ENCODE results near the gene OR2T8. TPM values are rescaled to one million over a fixed set of nuclear protein-coding genes. Genes with fewer than 3 reads are reported as not detected.

The OR2T8 gene
- total and polyA plus RNA-seq, 3 donors from 2014 or later: 0.44 to 0.55 TPM; not detected in 1

GRCh38 chr1:247908766-247909165 is 11.3 kb upstream of the OR2T8 start:
- WGBS, 2 donors: 78 to 82% methylated on average over 5 of the region's 5 CpGs

GRCh38 chr1:247913786-247914185 is 6.3 kb upstream of the OR2T8 start:
- no peak overlapping the region for H3K27ac ChIP-seq
- no peak for DNase-seq
- no peaks in the 10 kb centered on the region for H3K27me3 ChIP-seq
- H3K4me1 ChIP-seq: no peaks in the 10 kb centered on the region
- 76 to 87% methylated on average over 2 of the region's 2 CpGs for WGBS, 2 donors
- TF ChIP-seq POLR2A (IDR thresholded peaks at IDR 0.05): no peak
- intact Hi-C loops (cut with DNase I; ENCODE audit: low total_unique reads): no loop called here
- H3K9me3 ChIP-seq: no peaks in the 10 kb centered on the region
- H3K4me3 ChIP-seq: no peak overlapping the region
- H3K36me3 ChIP-seq (ENCODE audit: low read depth, missing control alignments): no peaks in the 10 kb centered on the region

More at GRCh38 chr1:247908766-247909165, 11.3 kb upstream of the OR2T8 start:
- Histone ChIP-seq H3K27me3 (no peaks in the 10 kb centered on the region), H3K27ac (no peak overlapping the region), H3K9me3 (no peaks in the 10 kb centered on the region), H3K4me1 (no peaks in the 10 kb centered on the region), H3K36me3 (ENCODE audit: low read depth, missing control alignments) (no peaks in the 10 kb centered on the region), H3K4me3 (no peak overlapping the region)
- intact Hi-C loops (cut with DNase I; ENCODE audit: low total_unique reads): no loop called here
- DNase-seq: no peak
- no peak for TF ChIP-seq POLR2A (IDR thresholded peaks at IDR 0.05)
- no peak for TF ChIP-seq CTCF (IDR thresholded peaks at IDR 0.05)

- H3K4me3 ChIP-seq: no peak overlapping the region
- WGBS, 2 donors: 50 to 52% methylated on average over 4 of the region's 4 CpGs
- H3K4me1 ChIP-seq: no peaks in the 10 kb centered on the region
- H3K27ac ChIP-seq: no peak overlapping the region
- intact Hi-C loops (cut with DNase I; ENCODE audit: low total_unique reads): no loop called here
- TF ChIP-seq CTCF (IDR thresholded peaks at IDR 0.05) (no peak), POLR2A (IDR thresholded peaks at IDR 0.05) (no peak)
- DNase-seq: no peak
- H3K36me3 ChIP-seq (ENCODE audit: low read depth, missing control alignments): no peaks in the 10 kb centered on the region
- no peaks in the 10 kb centered on the region for H3K9me3 ChIP-seq
- no peaks in the 10 kb centered on the region for H3K27me3 ChIP-seq
These were observed 5.0 kb upstream of the OR2T8 start for GRCh38 chr1:247914941-247915662.

GRCh38 chr1:247923941-247924340 is 3.9 kb downstream of the OR2T8 start:
- DNase-seq: no peak
- Histone ChIP-seq H3K4me3 (no peak overlapping the region), H3K27me3 (no peaks in the 10 kb centered on the region), H3K27ac (no peak overlapping the region), H3K9me3 (no peaks in the 10 kb centered on the region), H3K36me3 (ENCODE audit: low read depth, missing control alignments) (no peaks in the 10 kb centered on the region), H3K4me1 (no peaks in the 10 kb centered on the region)
- 75% methylated on average over 3 of the region's 3 CpGs for WGBS, 2 donors
- intact Hi-C loops (cut with DNase I; ENCODE audit: low total_unique reads): no loop called here
- TF ChIP-seq CTCF (IDR thresholded peaks at IDR 0.05) (no peak), POLR2A (IDR thresholded peaks at IDR 0.05) (no peak)

GRCh38 chr1:247924868-247925267 is 4.8 kb downstream of the OR2T8 start, which contains the start of gene OR2AJ1:
Gene OR2AJ1 (plus strand): TSS chr1:247924889. CDS start chr1:247933769, 8,880 bp downstream.
- H3K36me3 ChIP-seq (ENCODE audit: low read depth, missing control alignments): no peaks in the 10 kb centered on the region
- no peaks in the 10 kb centered on the region for H3K9me3 ChIP-seq
- H3K27me3 ChIP-seq: no peaks in the 10 kb centered on the region
- no peak for DNase-seq
- intact Hi-C loops (cut with DNase I; ENCODE audit: low total_unique reads): no loop called here
- no peak within 1 kb of the TSS for H3K4me3 ChIP-seq
- H3K4me1 ChIP-seq: no peaks in the 10 kb centered on the region
- no peak within 1 kb of the TSS for H3K27ac ChIP-seq
- TF ChIP-seq POLR2A (IDR thresholded peaks at IDR 0.05): no peak
- TF ChIP-seq CTCF (IDR thresholded peaks at IDR 0.05): no peak
- WGBS, 2 donors: 69 to 70% methylated on average over 9 of the region's 9 CpGs

All from testis (tissue), 3 donors.